ENCODE measurements around the gene TUBGCP5.
"Not testable (repeated sequence)": the region's sequence is repeated elsewhere in the genome, so short reads cannot be mapped to it uniquely, and the experiment has no call there.

Gene TUBGCP5

GRCh38 chr15:23039917-23040281 lies 530 bp upstream of the TUBGCP5 start:
- DNase-seq, result no peak

GRCh38 chr15:23038726-23039142 lies 635 bp downstream of the TUBGCP5 start:
- no peak for DNase-seq

- DNase-seq, result peak; percentile 55
Measured at GRCh38 chr15:23035964-23036566, 3.3 kb downstream of the TUBGCP5 start.

GRCh38 chr15:23033979-23034378 lies 5.4 kb downstream of the TUBGCP5 start:
- no peak for DNase-seq

- DNase-seq, result no peak
Measured at GRCh38 chr15:23026218-23026617, 13.2 kb downstream of the TUBGCP5 start.

GRCh38 chr15:23022156-23022555 lies 17.2 kb downstream of the TUBGCP5 start:
- no peak for DNase-seq

GRCh38 chr15:23014394-23015000 lies 24.9 kb downstream of the TUBGCP5 start:
- no peak for DNase-seq

GRCh38 chr15:23013681-23014080 lies 25.7 kb downstream of the TUBGCP5 start:
- no peak for DNase-seq

- not testable (repeated sequence) for DNase-seq
Measured at GRCh38 chr15:23012616-23013015, 26.8 kb downstream of the TUBGCP5 start.

GRCh38 chr15:23003736-23004135 lies 35.6 kb downstream of the TUBGCP5 start:
- no peak for DNase-seq

GRCh38 chr15:23002920-23003319 lies 36.4 kb downstream of the TUBGCP5 start:
- no peak for DNase-seq

GRCh38 chr15:22995795-22996194 lies 43.6 kb downstream of the TUBGCP5 start:
- DNase-seq, result no peak

GRCh38 chr15:22992024-22992326 lies 47.4 kb downstream of the TUBGCP5 start:
- no peak for DNase-seq

- DNase-seq, result no peak
Measured at GRCh38 chr15:22989576-22990477, 49.5 kb downstream of the TUBGCP5 start.

- DNase-seq, result no peak
Measured at GRCh38 chr15:22988811-22989210, 50.6 kb downstream of the TUBGCP5 start.

GRCh38 chr15:22981931-22982330 lies 57.4 kb downstream of the TUBGCP5 start:
- DNase-seq, result not testable (repeated sequence)

- no peak for DNase-seq
Measured at GRCh38 chr15:22981051-22981840, 58.1 kb downstream of the TUBGCP5 start.

GRCh38 chr15:22980189-22981050 lies 58.9 kb downstream of the TUBGCP5 start, which contains the start of gene CYFIP1:
Gene CYFIP1, minus strand, starts transcription at chr15:22980368. Its CDS starts 33,083 bp downstream, at chr15:22947285.
- peak; percentile 57 for DNase-seq

GRCh38 chr15:22979238-22980188 lies 59.9 kb downstream of the TUBGCP5 start:
- DNase-seq, result peak; percentile 71

- no peak for DNase-seq
Measured at GRCh38 chr15:22978691-22979237, 60.6 kb downstream of the TUBGCP5 start.

GRCh38 chr15:22974745-22975144 lies 64.6 kb downstream of the TUBGCP5 start:
- no peak for DNase-seq

Data from RPMI8226 (cell line).